ENCODE results near the gene HFM1.

- TF ChIP-seq ARNTL (CRISPR knock-in tag; IDR thresholded peaks at IDR 0.05; ENCODE audit: borderline replicate concordance, low read depth) (no peak), POU6F1 (CRISPR knock-in tag; IDR thresholded peaks at IDR 0.05; ENCODE audit: borderline replicate concordance, low read depth) (no peak), PATZ1 (CRISPR knock-in tag; IDR thresholded peaks at IDR 0.05; ENCODE audit: borderline replicate concordance) (no peak), TCF4 (CRISPR knock-in tag; IDR thresholded peaks at IDR 0.05; ENCODE audit: borderline replicate concordance) (no peak), ZC3H10 (CRISPR knock-in tag; IDR thresholded peaks at IDR 0.05) (no peak), ZFP3 (CRISPR knock-in tag; IDR thresholded peaks at IDR 0.05) (no peak)
Measured at GRCh38 chr1:91398291-91398690, 6.3 kb downstream of the HFM1 start.
